ENCODE data around the gene KIAA0825.
"Not testable (repeated sequence)": the region's sequence is repeated elsewhere in the genome, so short reads cannot be mapped to it uniquely, and the experiment has no call there.

The KIAA0825 gene

DNA sequence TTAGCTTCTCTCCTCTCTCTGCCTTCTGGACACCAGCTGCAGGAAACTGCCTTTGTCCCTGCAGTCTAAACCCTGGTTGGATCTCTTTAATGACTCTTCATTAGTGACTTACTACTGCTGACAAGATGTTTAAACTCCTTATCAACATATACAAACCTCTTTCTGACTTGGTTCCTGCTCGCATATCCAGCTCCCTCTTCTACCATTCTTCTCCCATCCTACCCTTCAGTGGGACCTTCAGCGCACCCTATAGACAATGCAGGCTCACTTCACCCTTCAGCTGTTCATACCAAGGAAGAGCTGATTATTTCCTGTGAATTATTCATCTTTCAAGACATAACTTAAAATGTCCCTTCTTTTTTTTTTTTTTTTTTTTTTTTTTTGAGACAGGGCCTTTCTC lies 436.5 kb downstream of the KIAA0825 start:
- H3K4me3 ChIP-seq (ENCODE audit: low read length): no peak overlapping the region
- TF ChIP-seq, protein P1, sequence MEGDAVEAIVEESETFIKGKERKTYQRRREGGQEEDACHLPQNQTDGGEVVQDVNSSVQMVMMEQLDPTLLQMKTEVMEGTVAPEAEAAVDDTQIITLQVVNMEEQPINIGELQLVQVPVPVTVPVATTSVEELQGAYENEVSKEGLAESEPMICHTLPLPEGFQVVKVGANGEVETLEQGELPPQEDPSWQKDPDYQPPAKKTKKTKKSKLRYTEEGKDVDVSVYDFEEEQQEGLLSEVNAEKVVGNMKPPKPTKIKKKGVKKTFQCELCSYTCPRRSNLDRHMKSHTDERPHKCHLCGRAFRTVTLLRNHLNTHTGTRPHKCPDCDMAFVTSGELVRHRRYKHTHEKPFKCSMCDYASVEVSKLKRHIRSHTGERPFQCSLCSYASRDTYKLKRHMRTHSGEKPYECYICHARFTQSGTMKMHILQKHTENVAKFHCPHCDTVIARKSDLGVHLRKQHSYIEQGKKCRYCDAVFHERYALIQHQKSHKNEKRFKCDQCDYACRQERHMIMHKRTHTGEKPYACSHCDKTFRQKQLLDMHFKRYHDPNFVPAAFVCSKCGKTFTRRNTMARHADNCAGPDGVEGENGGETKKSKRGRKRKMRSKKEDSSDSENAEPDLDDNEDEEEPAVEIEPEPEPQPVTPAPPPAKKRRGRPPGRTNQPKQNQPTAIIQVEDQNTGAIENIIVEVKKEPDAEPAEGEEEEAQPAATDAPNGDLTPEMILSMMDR (conservative IDR thresholded peaks at IDR 0.05; ENCODE audit: low read depth, low read length): peak; percentile 10
- DNase-seq (ENCODE audit: low read depth): no peak

DNA sequence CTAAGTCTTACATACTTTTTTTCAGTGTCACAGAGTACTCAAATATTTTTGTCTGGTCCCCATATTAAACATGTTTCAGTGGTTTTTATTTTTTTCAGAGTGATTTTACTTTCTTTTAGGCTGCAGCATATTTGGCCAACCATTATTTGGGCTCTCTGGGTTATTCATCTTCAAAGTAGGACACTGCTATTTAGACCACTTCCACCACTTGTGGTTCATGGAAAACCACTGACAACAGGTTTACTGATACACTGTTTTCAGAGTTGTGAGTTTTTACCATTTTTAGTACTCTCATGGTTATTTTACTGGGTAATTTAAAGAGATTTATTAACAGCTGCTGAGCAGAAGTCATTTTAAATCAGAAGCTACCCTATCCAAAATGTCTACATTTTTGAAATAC lies 437.6 kb downstream of the KIAA0825 start:
- TF ChIP-seq, protein P1 (conservative IDR thresholded peaks at IDR 0.05; ENCODE audit: low read depth, low read length): no peak
- no peak for DNase-seq (ENCODE audit: low read depth)
- no peak overlapping the region for H3K4me3 ChIP-seq (ENCODE audit: low read length)

DNA sequence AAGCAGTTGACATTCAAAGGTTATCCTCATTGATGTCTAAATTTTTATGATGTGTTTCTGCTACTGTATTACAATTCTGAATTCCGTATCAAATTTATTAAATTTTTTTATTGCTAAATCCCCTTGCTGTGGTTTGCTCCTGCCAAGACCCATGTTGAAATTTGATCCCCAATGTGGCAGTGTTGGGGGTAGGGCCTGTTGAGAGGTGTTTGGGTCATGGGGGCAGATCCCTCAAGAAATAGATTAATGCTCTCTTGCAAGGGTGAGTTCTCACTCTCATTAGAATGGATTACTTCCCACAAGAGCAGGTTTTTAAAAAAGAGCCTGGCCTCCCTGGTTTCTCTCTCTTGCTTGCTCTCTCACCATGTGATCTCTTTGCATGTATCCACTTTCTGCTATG lies 442.5 kb downstream of the KIAA0825 start:
- TF ChIP-seq, protein P1 (conservative IDR thresholded peaks at IDR 0.05; ENCODE audit: low read depth, low read length): no peak
- no peak overlapping the region for H3K4me3 ChIP-seq (ENCODE audit: low read length)
- no peak for DNase-seq (ENCODE audit: low read depth)

DNA sequence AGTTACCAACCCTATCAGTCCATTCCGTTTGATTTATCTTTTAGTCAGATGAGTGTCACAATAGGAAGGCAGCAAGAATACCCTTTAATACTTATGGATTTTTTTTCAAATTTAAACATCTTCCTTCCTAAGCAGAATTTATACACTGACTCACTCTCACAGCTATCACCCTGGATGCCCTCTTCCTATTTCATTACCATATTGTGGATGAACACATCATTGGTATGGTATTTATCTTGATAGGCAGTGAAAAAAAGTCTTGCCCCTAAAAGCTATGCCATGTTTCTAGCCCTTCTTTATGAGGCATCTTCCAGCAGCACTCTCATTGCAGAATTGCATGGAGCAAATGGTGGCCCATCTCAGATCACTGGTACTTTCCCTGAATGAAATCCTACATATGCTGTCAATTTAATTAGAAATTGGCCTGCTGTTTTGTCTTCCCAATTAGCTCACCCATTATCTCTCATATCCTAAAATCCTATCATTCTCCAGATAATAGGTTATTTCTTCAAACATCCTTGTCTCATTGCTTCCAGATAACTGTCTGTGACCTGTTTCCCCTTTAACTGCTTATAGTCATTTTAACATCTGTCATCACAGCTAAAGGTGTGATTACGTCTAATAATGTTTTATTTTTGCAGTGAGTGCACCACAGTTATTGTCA lies 443.5 kb downstream of the KIAA0825 start:
- H3K4me3 ChIP-seq (ENCODE audit: low read length): no peak overlapping the region
- DNase-seq (ENCODE audit: low read depth): no peak
- TF ChIP-seq, protein P1 (conservative IDR thresholded peaks at IDR 0.05; ENCODE audit: low read depth, low read length): no peak

DNA sequence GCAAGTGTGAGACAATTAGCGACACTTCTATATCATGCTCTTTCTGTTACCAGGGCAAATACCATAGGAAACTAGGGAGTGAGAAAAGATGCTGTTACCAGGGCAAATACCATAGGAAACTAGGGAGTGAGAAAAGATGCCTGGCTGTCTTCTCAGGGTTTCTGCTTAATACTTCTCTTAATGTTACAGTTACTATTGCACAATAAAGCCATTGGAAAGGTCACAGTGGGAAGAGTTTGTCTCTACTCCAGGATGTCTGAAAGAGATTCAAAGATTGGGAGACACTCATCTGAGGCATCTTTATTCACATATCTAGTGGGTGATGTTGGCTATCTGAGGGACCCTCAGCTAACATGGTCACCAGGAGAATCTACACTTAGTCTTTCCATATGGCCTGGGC lies 445.3 kb downstream of the KIAA0825 start:
- no peak overlapping the region for H3K4me3 ChIP-seq (ENCODE audit: low read length)
- no peak for DNase-seq (ENCODE audit: low read depth)
- TF ChIP-seq, protein P1 (conservative IDR thresholded peaks at IDR 0.05; ENCODE audit: low read depth, low read length): no peak

DNA sequence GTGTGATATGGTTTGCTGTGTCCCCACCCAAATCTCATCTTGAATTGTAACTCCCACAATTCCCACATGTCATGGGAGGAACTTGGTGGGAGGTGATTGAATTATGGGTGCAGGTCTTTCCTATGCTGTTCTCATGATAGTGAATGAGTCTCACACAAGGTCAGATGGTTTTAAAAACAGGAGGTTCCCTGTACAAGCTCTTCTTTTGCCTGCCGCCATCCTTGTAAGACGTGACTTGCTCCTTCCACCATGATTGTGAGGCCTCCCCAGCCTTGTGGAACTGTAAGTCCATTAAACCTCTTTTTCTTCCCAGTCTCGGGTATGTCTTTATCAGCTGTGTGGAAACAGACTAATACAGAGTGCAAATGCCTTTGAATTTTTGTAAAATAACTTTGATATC lies 447.3 kb downstream of the KIAA0825 start:
- not testable (repeated sequence) for H3K4me3 ChIP-seq (ENCODE audit: low read length); DNase-seq (ENCODE audit: low read depth)

DNA sequence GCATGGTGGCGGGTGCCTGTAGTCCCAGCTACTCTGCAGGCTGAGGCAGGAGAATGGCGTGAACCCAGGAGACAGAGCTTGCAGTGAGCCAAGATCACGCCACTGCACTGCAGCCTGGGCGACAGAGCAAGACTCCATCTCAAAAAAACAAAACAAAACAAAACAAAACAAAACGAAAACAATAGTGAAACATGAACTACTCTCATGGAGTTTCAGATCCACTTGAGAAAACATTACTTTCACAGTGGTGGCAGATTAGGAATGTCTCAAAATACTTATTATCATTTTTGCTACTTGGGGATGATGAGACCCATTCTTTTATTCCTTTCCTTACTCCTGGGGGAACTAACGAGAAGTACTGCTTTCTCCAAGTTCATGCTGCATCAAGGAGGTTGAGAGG lies 448.2 kb downstream of the KIAA0825 start:
- H3K4me3 ChIP-seq (ENCODE audit: low read length); DNase-seq (ENCODE audit: low read depth): not testable (repeated sequence)

DNA sequence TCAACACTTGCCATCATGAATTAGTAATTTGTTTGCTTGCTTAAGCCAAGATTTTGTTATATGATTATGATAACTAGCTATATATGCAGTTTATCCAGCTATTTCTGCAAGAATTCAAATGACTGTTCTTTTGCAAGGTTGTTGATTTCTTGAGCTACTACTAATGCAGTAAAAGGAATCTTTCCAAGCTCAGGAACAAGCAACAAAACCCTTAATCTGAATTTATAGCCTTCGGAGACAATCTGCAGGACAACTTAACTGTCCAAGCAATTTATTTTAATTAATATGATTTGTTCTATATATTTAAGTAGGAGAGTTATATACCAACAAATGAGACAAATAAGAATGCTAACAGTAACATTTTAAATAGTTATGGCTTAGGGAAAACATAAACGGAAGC lies 450.3 kb downstream of the KIAA0825 start:
- H3K4me3 ChIP-seq (ENCODE audit: low read length): no peak overlapping the region
- TF ChIP-seq, protein P1 (conservative IDR thresholded peaks at IDR 0.05; ENCODE audit: low read depth, low read length): no peak
- DNase-seq (ENCODE audit: low read depth): no peak

Data from retinal pigment epithelial cell (primary cell).